OCI-LY3 (cell line): ENCODE results near the gene VPS50.

Source experiments
- CTCF ChIP-seq: fragments of 200-600, 300-600 bp; sonication (generic); IDR thresholded peaks from 2 replicates; pipeline ENCODE4 v1.5.1; 2014; ENCODE audit warnings: antibody characterized with exemption, low read length, low read depth
- EZH2phosphoT487 ChIP-seq: fragments of 200-600 bp; shearing (Covaris generic); IDR thresholded peaks from 2 replicates; pipeline ENCODE4 v1.6.1; 2018; ENCODE audit warnings: antibody characterized with exemption, mixed run types, low read depth

GRCh38 chr7:93350338-93350737 is 118.2 kb downstream of the VPS50 start:
- TF ChIP-seq CTCF (no peak), EZH2phosphoT487 (no peak)
